GM21526 (cell line): ENCODE data around the gene SAMD3.
A peak's percentile ranks its signal among the peaks of the same experiment; 100 is the strongest.
"Not testable (repeated sequence)": the region's sequence is repeated elsewhere in the genome, so short reads cannot be mapped to it uniquely, and the experiment has no call there.

Experiments
- ATAC-seq: cut with Tn5 transposase; IDR thresholded peaks from one replicate; pipeline ENCODE4 v1.9.1; 2021; ENCODE audit warnings: moderate library complexity; ENCODE audit not compliant: unreplicated experiment, low FRiP score

The SAMD3 gene

DNA sequence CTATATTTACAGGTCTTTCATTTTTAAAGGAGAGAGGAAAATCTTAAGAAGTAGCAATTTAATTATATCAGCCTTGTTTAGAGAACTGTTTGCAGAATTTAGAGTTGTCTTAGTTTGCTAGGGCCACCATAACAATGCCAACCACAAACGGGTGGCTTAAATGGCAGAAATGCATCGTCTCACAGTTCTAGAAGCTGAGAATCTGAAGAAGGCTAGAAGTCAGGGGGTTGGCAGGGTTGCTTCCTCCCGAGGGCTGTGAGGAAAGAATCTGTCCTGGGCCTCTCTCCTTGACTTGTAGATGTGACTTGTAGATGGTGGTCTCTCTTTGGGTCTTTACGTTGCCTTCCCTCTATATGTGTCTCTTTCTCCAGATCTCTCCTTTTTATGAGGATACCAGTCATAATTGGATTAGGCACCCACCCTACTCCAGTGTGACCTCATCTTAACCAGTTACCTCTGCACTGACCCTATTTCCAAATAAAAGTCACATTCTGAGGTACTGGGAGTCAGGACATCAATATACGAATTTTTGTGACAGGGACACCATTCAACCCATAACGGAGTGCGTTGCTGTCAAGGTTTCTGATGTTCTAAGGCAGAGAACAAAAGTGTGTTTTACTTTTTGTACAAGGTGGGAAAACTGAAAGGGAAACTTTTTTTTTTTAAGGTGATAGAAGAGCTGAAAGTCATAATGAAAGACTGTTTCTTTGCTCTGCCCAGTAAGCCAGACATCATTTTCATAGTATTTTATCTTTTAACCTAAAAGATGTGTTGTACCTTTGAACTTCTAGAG, 84.4 kb downstream of the SAMD3 start:
- peak; percentile 68 for ATAC-seq

DNA sequence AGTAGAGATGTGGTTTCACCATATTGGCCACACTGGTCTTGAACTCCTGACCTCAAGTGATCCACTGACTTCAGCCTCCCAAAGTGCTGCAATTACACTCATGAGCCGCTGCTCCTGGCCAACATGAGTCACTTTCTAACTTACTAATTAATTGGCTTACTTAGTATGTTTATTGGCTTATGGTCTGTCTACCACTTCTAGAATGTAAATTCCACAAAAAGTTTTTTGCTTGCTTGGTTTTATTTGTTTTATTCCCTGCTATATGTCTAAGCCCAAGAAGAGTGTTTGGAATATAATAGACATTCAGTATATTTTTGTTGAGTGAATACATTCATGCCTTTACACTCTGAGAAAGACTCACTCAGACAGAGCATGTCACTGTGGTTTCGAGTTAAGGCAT, 86.0 kb downstream of the SAMD3 start:
- no peak for ATAC-seq

DNA sequence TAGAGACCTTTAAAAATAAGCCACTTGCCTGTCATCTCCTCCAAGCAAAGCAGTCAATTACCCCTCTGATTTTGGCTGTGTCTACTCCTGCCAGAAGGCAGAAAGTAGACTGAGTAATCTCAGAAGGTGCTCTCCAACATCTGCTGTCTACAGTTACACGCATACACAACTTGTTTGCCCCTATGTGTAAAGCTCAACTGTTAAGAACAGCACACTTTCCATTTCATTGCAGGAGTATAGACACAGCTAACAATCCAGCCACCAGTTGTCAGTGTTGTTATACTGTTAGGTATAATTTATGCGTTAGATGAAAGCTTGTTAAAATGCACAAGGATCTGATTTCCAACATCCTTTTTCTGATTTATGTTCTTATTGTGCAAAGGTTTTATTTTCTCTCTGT, 88.2 kb downstream of the SAMD3 start:
- no peak for ATAC-seq

DNA sequence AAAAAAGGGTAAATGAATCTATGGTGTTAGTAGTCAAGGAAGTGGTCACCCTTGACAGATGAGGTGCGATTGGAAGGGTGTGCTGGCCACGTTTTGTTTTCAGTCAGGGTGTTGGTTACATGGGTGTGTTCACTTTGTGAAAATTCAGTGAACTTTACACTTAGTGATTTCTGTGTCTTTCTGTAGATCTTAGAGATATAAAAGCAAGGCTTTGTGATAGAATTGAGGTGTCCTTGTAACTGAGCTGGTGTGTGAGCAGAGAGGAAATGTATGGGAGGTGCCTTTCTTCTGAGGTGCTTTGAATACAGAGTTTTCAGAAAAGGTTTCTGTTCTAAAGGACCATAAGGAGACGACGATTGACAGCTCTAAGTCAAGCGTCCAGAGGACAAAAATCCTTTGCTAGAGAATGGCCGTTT, 90.5 kb downstream of the SAMD3 start:
- ATAC-seq, result peak; percentile 70

DNA sequence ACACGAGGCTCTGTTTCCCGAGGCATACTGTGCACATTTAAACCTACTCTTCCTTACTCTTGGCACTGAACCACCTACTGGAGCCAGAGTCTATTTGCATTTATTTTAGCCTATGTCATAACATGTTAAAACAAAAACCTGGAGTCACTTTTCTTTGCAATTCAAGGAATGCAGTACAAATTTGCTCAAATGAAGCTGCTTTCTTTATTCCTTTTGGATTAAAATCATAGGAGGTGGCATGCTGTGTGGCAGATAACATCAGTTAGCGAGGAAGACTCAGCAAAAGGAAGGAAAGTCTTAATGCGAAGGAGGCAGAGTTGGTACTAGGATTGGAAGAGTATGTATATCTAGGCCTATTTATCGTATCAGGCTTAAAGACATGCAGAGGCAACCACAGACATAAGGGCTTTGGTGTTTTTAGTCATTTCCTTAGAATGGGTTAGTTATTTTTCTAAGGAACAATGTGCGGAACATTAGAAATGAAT, 92.9 kb downstream of the SAMD3 start:
- ATAC-seq, result no peak

DNA sequence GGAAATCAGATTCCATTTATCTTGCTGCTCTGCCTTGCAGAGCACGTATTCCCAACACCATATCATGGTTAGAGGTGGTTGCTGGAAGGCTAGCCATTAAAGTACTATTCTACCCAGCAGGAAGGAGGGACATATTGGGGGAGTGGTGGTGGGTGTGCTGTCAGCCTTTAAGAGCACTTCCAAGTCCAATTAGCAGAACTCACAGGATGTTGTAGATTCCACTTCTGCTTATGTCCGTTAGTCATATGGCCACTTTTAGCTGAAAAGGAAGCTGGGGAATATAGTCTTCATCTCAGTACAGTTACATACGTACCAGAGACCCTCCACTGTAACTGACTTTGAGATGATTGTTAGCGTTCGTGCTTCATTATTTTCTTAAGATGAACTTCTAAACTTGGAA, 94.4 kb downstream of the SAMD3 start:
- ATAC-seq, result no peak

DNA sequence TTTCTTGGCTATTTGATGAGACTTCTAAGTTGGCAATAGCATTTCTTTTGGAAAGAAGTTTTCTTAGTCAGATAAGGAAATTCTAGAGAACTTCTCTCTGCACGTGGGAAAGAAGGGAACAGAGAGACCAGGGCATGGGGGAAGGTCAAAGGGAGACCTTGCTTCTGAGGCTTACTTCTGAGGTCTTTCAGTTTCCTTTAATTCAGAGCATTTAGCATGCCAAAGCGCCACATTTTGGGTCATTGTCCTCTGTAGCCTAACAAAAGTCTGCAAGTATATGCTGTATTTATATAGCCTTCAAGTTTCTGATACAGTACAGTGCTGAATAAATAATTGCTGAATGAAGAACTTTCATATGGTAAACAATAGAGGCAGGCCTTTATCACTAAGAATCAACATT, 95.6 kb downstream of the SAMD3 start:
- ATAC-seq, result no peak

DNA sequence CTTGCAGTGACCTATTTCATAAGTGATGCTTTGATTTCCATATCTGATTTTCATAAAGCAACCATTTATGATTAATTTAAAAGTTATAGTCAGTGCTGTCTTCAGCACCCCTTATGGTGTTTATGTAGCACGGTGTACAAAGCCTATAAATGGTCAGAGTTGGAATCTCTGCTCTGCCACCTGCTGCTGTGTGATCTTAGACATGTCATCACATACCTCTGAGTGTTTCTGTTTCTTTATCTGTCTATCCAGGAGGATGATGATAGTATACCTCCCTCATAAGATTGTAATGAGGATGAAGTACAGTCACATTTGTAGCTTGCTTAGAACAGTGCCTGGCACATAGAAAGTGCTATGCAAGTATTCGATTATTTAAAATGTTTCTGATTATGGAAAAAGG, 100.5 kb downstream of the SAMD3 start:
- ATAC-seq, result no peak

DNA sequence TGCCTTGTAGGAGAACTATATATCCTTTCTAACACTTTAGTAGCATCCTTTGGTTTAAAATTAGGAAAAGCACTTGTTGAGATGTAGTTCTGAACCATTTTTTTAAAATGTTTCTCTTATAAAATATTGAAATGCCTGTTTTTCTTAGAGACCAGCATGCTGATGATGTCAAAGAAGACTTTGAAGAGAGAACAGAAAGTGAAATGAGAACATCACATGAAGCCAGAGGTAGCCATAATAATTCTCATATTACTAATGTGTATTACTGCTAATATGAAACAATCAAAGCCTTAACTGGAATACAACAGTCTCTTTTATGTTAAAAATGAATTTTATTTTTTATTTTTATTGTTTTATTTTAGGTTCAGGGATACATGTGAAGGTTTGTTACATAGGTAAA, 102.0 kb downstream of the SAMD3 start:
- no peak for ATAC-seq

DNA sequence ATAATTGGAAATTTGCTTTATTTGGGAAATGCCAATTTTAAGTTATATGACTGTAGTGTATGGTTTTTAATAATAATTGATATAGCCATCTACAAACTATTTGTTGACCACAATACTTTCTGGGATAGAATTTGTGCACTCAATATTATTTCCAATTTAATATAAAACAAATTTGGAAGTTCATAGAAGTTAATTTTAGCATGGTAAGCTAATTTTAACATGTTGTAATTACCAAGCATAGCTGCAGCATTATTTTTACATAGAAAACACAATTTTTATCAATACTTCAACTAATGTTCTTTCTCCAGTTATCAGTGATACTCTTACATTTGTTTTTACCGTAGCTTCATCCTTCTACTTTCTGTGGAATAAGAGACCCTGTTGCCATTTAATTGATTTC, 103.5 kb downstream of the SAMD3 start:
- ATAC-seq, result no peak

DNA sequence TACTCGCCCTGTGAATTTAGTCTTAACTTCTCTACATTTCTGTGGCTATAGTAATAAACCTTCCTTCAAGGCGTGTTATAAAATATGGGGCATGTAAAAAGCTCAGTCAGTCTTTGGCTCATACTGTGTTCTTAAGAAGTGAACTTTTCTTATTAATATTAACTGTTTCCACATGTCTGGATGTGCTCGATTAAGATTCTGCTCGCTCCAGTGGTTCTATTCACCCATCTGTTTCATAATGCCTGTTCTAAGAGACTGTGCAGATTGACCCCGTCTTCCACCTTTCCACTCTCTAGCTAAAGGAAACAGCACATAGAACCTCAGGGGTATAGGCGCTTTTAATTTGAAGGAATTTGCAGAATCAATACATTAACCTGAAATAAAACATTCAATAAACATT, 104.5 kb downstream of the SAMD3 start:
- no peak for ATAC-seq

DNA sequence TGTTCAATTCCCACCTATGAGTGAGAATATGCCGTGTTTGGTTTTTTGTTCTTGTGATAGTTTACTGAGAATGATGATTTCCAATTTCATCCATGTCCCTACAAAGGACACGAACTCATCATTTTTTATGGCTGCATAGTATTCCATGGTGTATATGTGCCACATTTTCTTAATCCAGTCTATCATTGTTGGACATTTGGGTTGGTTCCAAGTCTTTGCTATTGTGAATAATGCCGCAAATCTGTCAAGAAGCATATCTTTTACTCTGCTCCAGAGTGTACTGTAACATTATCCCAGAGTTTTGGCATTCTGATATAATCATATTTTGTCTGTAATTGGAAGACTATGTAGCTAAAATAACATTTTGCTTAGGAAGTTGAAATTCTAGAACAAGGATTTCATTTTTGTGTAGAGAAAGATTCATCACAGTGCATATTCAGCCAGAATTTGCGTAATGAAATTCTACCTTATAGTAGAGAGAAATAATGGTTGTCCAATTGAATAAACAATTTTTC, 105.5 kb downstream of the SAMD3 start:
- not testable (repeated sequence) for ATAC-seq

DNA sequence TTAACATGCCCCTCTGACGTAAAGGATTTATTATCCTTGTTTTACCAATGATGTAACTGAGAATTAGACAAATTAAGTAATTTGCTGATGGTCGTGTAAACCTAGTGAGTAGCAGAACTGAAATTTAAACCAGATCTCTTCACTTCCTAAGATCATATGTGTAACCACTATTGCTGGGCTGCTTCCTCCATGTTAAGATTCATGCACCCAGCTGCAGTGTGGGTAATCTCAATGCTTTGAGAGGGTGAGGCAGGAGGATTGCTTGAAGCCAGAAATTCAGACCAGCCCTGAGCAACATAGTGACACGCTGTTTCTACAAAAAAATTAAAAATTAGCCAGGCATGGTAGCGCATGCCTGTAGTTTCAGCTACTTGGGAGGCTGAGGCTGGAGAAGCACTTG, 106.5 kb downstream of the SAMD3 start:
- ATAC-seq, result no peak

DNA sequence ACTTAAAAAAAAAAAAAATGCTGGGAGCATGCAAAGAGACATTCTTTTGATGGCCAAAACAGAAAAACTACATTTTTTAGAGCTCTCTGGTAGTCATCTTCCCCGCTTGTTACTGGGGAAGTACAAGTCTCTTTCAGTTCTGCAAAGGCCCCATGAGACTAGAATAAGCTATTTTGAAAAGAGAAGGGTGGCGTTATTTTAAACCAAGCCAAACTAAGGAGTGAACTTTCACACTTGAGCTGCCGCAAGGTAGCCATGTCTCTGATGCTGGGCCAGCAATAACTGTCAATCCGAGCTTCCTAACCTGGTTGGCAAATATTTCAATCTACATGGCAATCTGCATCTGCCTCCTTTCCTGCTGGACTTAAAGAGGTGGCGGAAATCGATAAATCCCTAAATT, 107.7 kb downstream of the SAMD3 start:
- ATAC-seq, result peak; percentile 96

DNA sequence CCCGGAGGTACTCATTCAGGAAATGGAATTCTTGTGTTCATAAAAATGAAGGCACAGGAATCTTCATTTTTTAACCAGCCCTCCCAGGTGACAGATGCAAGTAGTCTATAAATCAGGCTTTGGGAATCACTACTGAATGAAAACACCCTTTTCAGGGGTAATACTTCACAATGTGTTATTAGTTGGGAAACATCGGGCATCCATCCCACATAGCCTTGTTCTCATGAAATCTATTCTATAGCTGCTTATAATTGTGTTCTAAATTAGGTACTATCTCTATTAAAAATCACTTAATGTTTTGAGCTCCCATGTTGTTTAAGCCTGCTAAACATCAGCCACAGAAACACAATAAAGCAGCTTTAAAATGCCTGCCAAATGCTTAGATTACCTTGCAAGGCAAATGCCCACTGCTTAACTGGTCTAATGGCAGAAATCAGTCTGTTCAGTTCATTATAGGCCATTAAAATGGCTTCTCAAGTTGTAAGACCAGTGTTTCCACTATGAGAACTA, 109.5 kb downstream of the SAMD3 start:
- no peak for ATAC-seq

DNA sequence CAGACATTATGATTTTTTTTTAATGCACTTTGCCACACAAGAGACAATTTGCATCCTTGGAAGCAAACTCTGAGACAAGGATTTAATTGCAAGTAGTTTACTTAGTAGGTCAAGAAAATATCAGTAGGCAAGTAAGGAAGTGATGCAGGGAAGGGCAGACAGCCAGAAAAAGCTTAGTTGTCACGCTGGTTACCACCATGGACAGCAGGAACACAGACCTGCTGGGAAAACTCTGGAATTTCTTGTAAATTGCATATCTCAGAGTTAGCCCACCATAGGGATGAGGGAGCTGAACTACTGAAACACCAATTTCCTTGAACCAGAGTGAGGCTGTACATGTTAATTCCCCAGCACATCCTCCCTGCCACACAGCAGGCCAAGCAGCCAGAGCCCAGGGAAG, 111.7 kb downstream of the SAMD3 start:
- no peak for ATAC-seq

DNA sequence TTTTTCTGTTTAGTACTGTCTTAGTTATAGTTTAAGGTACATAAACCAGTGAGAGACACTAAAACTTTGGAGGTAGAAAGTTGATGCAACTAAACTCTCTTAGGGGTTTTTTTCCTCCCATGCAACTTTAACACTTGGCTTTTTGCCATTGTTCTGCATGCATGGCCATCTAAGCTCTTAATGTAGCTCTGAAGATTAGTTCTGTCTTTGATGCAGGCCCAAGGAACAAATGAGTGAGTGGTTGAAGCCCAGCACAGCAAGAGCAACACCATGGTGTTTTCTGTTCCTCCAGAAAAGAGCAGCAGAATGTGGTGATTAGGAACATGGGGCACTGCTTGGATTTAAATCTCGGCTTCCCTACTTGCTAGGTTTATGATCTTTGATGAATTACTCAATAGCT, 115.0 kb downstream of the SAMD3 start:
- no peak for ATAC-seq

DNA sequence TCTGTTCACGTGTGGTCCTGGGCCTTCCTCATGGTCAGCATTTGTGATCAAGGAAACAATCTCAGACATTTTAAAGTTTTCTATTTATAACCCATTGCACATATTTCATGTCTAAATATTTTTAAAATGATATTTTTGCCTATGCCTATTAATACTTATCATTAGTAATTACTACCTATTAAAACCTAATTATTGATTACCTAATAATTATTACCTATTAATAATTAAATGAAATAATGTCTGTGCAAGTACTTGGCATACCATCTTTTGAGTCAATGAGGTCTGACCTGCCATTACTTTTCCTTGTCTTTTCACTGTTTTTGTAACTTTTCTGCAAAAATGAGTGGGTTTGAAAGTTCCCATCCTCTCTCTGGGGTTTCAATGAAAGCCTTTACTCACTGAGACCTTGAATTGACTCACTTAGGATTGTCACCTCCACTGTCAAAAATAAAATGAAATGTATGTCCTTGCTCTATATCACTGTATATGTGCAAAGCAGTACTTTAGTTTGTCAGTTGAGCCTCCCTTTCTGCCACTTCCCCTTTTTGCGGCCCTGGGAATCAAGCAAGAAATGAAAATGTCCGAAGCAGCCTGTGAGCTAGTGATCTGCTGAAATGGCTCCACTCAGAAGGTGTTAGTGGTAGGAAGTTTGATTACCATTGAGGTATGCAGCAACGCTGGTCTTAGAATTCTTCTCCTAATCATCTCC, 116.6 kb downstream of the SAMD3 start:
- ATAC-seq, result peak; percentile 95

DNA sequence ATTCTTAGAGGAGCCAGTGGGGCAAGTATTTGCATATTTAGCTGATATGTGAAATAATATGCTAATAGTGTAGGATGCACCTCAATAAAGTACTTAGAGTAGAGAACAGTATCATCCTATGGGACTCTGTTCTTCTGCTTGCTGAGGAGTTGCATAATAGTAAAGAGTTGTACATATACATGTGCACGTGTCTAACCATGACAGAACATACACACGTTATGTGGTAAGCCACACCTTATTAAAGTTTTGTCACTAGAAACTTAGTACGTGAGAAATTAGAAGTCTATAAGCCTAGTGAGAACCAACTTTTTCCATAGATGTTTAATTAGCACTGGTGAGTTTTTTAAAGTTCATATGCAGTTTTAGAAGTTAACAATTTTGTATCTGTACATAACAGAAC, 123.6 kb downstream of the SAMD3 start:
- ATAC-seq, result no peak

DNA sequence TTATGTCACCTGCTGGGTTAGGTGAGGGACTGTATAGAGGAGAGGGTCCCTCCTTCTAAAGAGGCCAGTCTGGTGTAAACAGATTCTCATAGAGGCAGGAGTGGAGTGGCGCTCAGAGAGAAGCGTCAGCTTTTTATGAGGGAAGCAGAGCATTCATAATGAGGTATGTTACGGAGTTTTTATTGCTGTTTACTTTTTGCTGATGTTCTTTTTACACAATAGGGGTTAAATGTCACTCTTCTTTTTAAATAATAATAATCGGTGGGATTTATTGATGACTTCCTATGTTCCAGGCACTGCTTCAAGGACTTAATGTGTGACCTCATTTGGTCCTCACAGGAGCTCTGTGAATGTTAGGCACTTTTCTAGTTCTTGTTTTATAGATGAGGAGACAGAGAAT, 124.4 kb downstream of the SAMD3 start:
- no peak for ATAC-seq
